Measurements from ENCODE around the gene TACC2.

TACC2 gene

GRCh38 chr10:122229666-122230065, 240.7 kb downstream of the TACC2 start:
- no peak for DNase-seq (ENCODE audit: low read depth in 2 of 2)
- H3K4me3 ChIP-seq (replicated peaks in 1 of 2; ENCODE audit: low read depth in 2 of 2, low read length in 2 of 2), result no peak overlapping the region
- TF ChIP-seq, protein P1, sequence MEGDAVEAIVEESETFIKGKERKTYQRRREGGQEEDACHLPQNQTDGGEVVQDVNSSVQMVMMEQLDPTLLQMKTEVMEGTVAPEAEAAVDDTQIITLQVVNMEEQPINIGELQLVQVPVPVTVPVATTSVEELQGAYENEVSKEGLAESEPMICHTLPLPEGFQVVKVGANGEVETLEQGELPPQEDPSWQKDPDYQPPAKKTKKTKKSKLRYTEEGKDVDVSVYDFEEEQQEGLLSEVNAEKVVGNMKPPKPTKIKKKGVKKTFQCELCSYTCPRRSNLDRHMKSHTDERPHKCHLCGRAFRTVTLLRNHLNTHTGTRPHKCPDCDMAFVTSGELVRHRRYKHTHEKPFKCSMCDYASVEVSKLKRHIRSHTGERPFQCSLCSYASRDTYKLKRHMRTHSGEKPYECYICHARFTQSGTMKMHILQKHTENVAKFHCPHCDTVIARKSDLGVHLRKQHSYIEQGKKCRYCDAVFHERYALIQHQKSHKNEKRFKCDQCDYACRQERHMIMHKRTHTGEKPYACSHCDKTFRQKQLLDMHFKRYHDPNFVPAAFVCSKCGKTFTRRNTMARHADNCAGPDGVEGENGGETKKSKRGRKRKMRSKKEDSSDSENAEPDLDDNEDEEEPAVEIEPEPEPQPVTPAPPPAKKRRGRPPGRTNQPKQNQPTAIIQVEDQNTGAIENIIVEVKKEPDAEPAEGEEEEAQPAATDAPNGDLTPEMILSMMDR (IDR thresholded peaks at IDR 0.05; ENCODE audit: low read depth, low read length), result no peak

DNA sequence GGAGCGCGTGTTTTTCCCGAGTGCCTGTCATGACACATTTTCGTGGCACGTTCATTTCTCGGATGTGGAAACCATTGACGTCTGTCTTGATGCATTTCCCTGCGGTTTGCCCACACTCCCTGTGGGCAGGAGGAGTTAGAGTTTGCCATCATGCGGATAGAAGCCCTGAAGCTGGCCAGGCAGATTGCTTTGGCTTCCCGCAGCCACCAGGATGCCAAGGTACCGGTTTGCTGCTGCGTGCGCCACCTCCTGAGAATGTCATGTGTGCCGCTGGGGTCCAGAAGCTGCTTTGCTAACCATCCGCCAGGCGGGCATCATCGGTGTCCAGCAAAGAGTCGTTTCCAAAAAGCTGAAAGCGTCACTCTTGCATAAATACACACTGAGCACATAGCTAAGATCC, 241.3 kb downstream of the TACC2 start:
- TF ChIP-seq, protein P1 (IDR thresholded peaks at IDR 0.05; ENCODE audit: low read depth, low read length), result no peak
- H3K4me3 ChIP-seq (replicated peaks in 1 of 2; ENCODE audit: low read depth in 2 of 2, low read length in 2 of 2), result no peak overlapping the region

GRCh38 chr10:122232769-122233168, 243.8 kb downstream of the TACC2 start:
- peak; percentile 51 to 91 for DNase-seq (ENCODE audit: low read depth in 2 of 2)
- TF ChIP-seq, protein P1 (IDR thresholded peaks at IDR 0.05; ENCODE audit: low read depth, low read length), result no peak
- no peak overlapping the region for H3K4me3 ChIP-seq (replicated peaks in 1 of 2; ENCODE audit: low read depth in 2 of 2, low read length in 2 of 2)

More for the DNA sequence above, 241.3 kb downstream of the TACC2 start:
- no peak for DNase-seq (ENCODE audit: low read depth in 2 of 2)

DNA sequence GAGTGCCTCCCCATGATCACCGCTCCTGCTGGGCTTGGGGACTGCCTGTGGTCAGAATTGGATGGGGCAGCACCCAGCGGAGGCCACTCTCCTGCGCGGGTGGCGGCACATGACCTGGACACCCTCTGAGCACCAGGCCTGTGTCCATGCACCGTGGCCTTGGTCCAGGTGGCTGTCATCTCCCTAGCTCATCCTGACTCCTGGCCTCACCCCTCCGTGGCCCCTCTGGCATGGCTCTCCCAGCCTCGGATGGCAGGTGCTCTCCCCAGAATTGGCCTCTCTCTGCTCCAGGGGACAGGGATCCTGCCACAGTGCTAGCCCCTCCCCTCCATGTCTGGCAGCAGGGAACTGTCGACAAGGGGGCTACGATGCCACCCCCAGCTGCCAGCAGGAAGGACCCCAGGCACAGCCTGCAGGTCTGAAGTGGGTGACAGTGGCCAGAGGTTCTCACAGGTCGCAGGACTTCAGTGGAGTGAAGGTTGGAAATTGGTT, 244.9 kb downstream of the TACC2 start:
- no peak for DNase-seq (ENCODE audit: low read depth in 2 of 2)
- TF ChIP-seq, protein P1 (IDR thresholded peaks at IDR 0.05; ENCODE audit: low read depth, low read length), result no peak
- H3K4me3 ChIP-seq (replicated peaks in 1 of 2; ENCODE audit: low read depth in 2 of 2, low read length in 2 of 2), result no peak overlapping the region

DNA sequence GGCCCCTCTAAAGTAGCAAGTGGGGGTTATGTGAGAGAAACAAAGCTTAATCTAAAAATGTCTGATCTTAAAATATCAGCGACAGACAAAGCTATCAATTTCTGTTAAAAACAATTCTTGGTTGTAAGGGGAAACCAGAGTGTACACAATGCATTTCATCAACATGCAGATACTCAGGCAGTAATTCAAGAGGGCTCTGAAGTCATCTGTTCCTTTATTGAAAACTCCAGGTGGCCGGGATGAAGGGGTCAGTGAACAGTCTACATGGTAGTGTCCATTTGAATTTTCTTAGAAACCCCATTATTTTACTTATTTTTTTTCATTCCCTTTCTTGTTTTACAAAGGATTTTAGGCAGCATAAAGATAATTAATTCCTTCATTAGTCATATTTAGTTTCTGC, 245.5 kb downstream of the TACC2 start:
- DNase-seq (ENCODE audit: low read depth in 2 of 2), result no peak
- H3K4me3 ChIP-seq (replicated peaks in 1 of 2; ENCODE audit: low read depth in 2 of 2, low read length in 2 of 2), result no peak overlapping the region
- TF ChIP-seq, protein P1 (IDR thresholded peaks at IDR 0.05; ENCODE audit: low read depth, low read length), result no peak

DNA sequence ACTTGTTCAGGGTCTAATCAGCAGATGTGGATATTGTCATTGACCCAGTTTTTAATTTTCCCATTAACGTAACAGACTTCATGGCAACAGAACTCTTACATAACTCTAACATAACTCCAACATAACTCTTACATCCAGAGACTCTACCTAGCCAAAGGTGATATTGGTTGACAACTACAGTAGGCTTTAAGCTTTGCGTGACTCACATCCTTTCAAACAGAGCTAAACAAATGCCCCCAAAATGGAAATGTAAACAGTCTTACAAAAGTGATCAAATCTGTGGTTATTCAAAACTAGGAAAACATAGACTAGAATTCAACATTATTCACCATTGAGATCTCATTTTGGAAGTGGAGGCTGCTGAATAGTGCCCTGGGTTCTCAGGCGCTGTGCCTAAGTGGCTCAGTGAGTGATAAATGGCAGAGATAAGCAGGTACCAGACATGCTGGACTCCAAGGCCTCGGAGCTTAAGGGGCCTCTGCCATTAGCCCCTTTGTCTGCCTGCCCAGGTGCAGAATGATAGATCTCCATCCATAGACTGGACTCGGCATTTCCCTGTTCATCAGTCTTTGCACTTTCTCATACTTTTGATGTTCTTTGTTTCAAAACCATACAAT, 247.8 kb downstream of the TACC2 start:
- TF ChIP-seq, protein P1 (IDR thresholded peaks at IDR 0.05; ENCODE audit: low read depth, low read length), result no peak
- no peak overlapping the region for H3K4me3 ChIP-seq (replicated peaks in 1 of 2; ENCODE audit: low read depth in 2 of 2, low read length in 2 of 2)
- DNase-seq (ENCODE audit: low read depth in 2 of 2), result no peak

All from cardiac fibroblast (primary cell).